Duodenal mucosa (tissue), 2 donors: ENCODE data around the gene SH2D2A.

Source experiments
- H3K27ac ChIP-seq: one replicate; pipeline ENCODE4 v1.7.0; 2013; ENCODE audit warnings: low read depth, low read length
- H3K27me3 ChIP-seq, 2 donors: one replicate each; pipeline ENCODE4 v1.7.0; 2013; ENCODE audit warnings: low read length in 2 of 2, control low read depth in 1 of 2; ENCODE audit not compliant: insufficient read depth in 2 of 2, control insufficient read depth in 1 of 2
- H3K36me3 ChIP-seq, 2 donors: one replicate each; pipeline ENCODE4 v1.7.0; 2013; ENCODE audit warnings: low read length in 2 of 2, control low read depth in 1 of 2; ENCODE audit not compliant: insufficient read depth in 2 of 2, control insufficient read depth in 1 of 2
- H3K4me1 ChIP-seq, 2 donors: one replicate each; pipeline ENCODE4 v1.7.0; 2013; ENCODE audit warnings: low read length in 2 of 2, control low read depth in 1 of 2; ENCODE audit not compliant: insufficient read depth in 2 of 2, control insufficient read depth in 1 of 2
- H3K4me3 ChIP-seq, 2 donors: one replicate each; pipeline ENCODE4 v1.7.0; 2013; ENCODE audit warnings: low read length in 2 of 2, low read depth in 1 of 2
- H3K9ac ChIP-seq, 2 donors: one replicate each; pipeline ENCODE4 v1.7.0; 2013; ENCODE audit warnings: low read length in 2 of 2, low read depth in 1 of 2
- H3K9me3 ChIP-seq, 2 donors: one replicate each; pipeline ENCODE4 v1.7.0; 2013; ENCODE audit warnings: low read length in 2 of 2, control low read depth in 1 of 2; ENCODE audit not compliant: control insufficient read depth in 1 of 2

Gene SH2D2A

DNA sequence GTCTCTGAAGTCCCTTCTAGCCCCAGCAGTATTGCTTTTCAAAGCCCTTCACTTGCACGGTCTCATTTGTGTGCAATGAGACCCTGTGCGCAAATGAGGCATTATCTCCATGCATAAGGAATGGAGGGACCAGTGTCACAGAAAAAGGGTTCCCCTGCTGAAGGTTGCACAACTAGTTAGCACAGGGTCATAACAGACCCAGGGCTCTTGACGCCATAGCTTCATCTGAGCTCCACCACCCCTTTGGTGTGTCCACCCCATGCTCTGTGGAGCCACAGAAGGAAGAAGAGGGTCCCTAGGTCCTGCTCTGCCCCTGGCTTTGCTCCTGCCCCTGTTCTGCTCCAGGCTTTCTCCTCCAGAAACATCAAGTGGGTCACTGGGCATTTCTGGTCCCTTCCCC is 12.6 kb downstream of the SH2D2A start:
- no peak overlapping the region for H3K27ac ChIP-seq
- no peak overlapping the region for H3K4me3 ChIP-seq
- peaks cover 10 to 17% of the 10 kb centered on the region in 2 donors for H3K4me1 ChIP-seq
- H3K9ac ChIP-seq: no peak overlapping the region
- H3K36me3 ChIP-seq: peaks cover 27 to 34% of the 10 kb centered on the region in 2 donors
- no peaks in the 10 kb centered on the region for H3K27me3 ChIP-seq
- H3K9me3 ChIP-seq: no peaks in the 10 kb centered on the region

DNA sequence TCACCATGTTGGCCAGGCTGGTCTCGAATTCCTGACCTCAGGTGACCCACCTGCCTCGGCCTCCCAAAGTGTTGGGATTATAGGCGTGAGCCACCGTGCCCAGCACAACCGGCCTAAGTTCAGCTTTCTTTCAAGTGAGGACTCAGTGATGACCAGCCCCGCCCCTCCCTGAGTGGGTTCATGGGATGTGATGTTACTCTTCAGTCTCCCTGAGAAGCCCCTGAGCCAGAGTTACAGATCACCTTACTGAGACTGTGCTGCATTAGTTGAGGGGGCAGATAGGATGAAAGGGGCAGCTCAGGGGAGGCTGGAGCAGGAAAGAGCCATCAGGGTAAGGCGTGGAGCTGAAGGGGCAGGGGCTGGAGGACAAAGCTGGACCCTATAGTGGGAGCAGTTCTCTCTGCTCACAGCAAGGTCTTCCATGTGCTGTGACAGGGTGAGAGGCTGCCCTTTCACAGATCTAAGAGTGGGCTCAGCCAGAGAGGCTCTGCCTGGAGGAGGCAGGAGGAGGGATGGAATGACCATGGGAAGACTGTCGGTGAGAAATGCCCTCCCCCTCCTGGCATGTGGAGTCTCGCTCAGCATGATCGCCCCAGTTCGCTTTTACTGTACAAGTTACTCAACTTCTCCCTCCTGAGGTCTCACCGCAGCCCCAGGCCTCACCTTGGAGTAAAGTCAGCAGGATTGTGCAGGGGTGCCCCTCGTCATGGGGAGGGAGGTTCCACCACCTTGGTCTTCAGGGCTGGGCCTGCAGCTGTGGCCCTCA is 13.4 kb downstream of the SH2D2A start:
- Histone ChIP-seq H3K4me1 (peaks cover 10 to 17% of the 10 kb centered on the region in 2 donors), H3K9ac (no peak overlapping the region), H3K9me3 (no peaks in the 10 kb centered on the region)

DNA sequence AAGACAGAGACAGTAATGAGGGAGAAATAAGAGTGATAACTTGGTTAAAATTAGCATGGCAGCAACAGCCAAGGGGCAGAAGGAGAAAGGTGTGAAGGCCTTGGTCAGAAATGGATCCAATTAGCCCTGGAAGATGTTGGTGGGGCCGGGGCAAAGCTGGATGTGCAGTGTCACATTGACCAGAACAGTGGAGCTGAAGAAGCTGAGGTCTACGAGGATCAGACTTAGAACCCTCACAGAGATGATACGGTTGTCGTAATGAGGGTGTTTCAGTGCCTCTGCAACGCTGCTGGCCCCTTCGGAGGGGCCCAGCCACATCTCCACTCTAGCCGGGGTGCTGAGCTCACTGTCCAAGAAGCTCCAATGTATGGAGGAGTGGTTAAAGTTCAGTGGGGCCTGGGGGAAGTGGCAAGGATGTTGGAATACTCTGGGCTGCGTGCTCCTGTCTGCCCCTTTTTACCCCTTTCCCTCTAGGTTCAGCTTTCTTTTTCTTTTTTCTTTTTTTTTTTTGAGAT is 14.2 kb downstream of the SH2D2A start:
- Histone ChIP-seq H3K9ac (no peak overlapping the region), H3K27me3 (no peaks in the 10 kb centered on the region), H3K4me1 (peaks cover 10 to 17% of the 10 kb centered on the region in 2 donors), H3K27ac (no peak overlapping the region), H3K36me3 (peaks cover 34 to 47% of the 10 kb centered on the region in 2 donors), H3K9me3 (no peaks in the 10 kb centered on the region), H3K4me3 (no peak overlapping the region)

More for the DNA sequence above, 13.4 kb downstream of the SH2D2A start:
- Histone ChIP-seq H3K27me3 (no peaks in the 10 kb centered on the region), H3K36me3 (peaks cover 27 to 40% of the 10 kb centered on the region in 2 donors), H3K4me3 (no peak overlapping the region), H3K27ac (no peak overlapping the region)

DNA sequence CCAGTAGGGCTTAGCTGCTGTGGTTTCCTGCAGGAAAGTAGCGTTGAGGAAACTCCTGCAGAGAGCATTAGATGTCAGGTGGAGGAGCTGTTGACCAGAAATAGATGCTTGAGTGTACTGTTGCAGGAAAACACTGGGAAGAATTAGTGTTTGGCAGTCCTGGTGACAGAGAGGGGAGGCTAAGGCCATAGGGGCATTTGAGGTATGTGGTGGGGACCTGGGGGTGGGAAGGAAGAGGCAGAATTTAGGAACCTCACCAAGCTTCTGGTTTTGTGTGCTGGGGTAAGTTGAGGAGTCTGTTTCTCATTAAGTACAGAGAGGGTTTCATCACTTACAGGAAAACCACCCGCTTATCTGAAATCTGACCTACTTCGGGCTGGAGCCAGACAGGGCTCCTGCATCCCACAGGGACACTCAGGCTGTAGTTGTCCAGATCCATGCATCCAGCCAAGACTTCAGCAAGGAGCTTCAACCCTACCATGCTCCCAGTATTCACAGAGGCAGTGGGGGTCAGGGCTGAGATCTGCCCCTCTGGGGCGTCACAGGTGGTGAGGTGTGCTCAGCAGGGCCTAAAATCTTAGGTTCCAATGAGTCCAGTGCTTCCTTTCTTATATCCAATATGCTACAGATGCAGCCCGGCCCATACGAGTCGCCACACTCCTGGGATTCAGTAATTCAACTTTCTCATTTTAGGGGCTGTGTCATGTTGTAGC is 15.1 kb downstream of the SH2D2A start:
- Histone ChIP-seq H3K4me1 (peaks cover 6 to 17% of the 10 kb centered on the region in 2 donors), H3K4me3 (no peak overlapping the region), H3K9me3 (no peaks in the 10 kb centered on the region), H3K36me3 (peaks cover 41 to 54% of the 10 kb centered on the region in 2 donors), H3K9ac (no peak overlapping the region), H3K27me3 (no peaks in the 10 kb centered on the region), H3K27ac (no peak overlapping the region)

DNA sequence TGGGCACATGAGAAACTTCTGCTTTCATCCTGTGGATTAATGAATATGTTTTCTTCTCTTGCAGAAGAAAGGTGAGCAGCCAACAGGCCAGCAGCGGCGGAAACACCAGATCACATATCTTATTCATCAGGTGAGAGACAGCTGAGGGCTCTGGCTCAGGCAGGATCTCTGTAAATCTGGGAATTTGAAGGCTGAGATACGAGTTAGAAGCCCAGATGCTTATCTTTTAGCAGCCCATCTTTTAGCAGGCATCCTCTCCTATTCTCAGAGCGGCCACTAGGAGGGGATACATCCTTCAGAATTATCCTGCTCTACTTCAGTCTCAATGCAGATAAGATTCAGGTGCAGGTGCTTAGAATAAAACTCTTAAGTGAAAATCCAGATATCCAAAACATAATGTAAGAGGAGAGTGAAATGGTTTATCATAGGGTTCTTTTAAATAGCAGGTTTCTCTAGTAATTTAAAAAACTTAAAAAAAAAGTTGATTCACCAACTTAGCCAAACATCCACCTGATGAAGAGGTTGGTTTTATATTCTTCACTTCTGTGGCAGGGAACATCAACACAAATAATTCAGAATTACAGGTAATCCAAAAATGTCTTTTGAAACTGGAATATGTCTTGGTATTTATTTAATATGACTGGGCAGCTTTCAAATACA is 19.3 kb downstream of the SH2D2A start:
- Histone ChIP-seq H3K9me3 (no peaks in the 10 kb centered on the region), H3K27ac (no peak overlapping the region), H3K4me3 (no peak overlapping the region), H3K36me3 (peaks cover 71 to 84% of the 10 kb centered on the region in 2 donors), H3K9ac (no peak overlapping the region), H3K27me3 (no peaks in the 10 kb centered on the region), H3K4me1 (peaks cover 0 to 5% of the 10 kb centered on the region in 2 donors)

DNA sequence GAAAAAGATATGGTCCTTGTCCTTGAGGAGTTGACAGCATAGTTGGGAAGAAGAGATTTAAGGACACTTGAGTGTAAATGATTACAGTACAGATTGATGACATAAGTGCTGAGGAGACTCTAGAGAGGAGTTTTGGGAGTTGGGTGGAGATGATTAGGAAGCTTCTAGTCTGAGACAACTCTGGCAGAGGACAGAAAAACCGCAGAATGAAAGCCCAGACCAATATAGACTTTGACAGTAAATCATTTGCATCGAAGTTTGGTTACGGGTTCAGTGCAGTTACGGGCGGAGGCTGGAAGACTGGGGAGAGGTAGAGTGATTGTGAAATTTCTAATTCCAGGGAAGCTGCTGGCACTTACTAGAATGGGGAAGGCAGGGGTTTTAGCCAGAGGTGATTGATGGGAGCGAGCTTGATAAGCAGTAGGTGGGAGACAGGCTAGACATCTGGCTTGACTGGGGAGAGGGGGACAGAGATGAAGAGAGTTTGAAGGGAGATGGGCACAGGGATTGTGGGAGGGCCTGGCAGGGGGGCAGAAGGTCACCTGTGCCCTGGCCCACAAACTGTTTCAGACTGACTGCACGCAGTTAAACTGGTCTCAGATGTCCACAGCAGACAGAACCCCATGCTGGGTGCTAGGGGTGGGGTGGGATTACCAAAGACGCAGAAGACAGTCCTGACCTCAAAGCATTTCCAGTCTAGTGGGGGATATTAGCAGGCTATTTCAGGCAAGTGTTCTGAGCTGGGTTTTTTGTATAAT is 20.1 kb downstream of the SH2D2A start:
- Histone ChIP-seq H3K36me3 (peaks cover 63 to 86% of the 10 kb centered on the region in 2 donors), H3K9ac (no peak overlapping the region), H3K27ac (no peak overlapping the region), H3K27me3 (no peaks in the 10 kb centered on the region), H3K9me3 (no peaks in the 10 kb centered on the region), H3K4me3 (no peak overlapping the region), H3K4me1 (peaks cover 0 to 5% of the 10 kb centered on the region in 2 donors)

DNA sequence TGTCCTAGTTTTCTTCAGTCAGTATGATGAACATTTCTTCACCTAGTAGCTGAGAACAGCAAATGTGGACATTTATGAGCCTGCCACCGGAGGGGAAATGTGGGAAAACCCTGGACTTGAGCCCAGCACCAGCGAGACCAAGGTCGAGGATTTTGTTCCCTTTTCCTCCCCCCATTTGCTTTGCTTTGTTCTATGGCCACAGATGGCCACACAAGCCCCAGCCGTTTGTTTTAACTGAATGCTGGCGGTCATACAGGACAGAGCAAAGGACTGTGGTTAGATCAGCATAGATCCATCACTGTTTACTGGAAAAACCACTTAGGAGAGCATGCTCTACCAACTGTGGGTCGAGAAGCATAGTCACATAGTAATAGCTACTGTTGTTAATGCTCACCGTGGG is 20.9 kb downstream of the SH2D2A start:
- H3K4me1 ChIP-seq: peaks cover 0 to 5% of the 10 kb centered on the region in 2 donors
- H3K27me3 ChIP-seq: no peaks in the 10 kb centered on the region
- no peak overlapping the region for H3K27ac ChIP-seq
- H3K36me3 ChIP-seq: peaks cover 56 to 86% of the 10 kb centered on the region in 2 donors
- no peak overlapping the region for H3K4me3 ChIP-seq
- H3K9ac ChIP-seq: no peak overlapping the region
- H3K9me3 ChIP-seq: no peaks in the 10 kb centered on the region

DNA sequence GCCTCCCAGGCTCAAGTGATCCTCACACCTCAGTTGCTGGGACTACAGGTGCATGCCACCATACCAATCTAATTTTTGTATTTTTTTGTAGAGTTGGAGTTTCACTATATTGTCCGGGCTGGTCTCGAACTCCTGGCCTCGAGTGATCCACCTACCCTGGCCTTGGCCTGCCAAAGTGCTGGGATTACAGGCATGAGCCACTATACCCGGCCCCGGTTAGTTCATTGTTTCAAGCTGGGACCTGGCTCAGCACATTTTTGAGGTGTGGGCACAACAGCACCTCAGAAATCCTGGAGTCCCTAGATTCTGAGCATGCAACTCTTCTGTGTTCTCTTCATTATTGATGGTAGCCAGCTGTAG is 21.3 kb downstream of the SH2D2A start:
- Histone ChIP-seq H3K4me1 (peaks cover 0 to 5% of the 10 kb centered on the region in 2 donors), H3K27me3 (no peaks in the 10 kb centered on the region), H3K9ac (no peak overlapping the region), H3K36me3 (peaks cover 52 to 82% of the 10 kb centered on the region in 2 donors), H3K9me3 (no peaks in the 10 kb centered on the region), H3K27ac (no peak overlapping the region), H3K4me3 (no peak overlapping the region)

DNA sequence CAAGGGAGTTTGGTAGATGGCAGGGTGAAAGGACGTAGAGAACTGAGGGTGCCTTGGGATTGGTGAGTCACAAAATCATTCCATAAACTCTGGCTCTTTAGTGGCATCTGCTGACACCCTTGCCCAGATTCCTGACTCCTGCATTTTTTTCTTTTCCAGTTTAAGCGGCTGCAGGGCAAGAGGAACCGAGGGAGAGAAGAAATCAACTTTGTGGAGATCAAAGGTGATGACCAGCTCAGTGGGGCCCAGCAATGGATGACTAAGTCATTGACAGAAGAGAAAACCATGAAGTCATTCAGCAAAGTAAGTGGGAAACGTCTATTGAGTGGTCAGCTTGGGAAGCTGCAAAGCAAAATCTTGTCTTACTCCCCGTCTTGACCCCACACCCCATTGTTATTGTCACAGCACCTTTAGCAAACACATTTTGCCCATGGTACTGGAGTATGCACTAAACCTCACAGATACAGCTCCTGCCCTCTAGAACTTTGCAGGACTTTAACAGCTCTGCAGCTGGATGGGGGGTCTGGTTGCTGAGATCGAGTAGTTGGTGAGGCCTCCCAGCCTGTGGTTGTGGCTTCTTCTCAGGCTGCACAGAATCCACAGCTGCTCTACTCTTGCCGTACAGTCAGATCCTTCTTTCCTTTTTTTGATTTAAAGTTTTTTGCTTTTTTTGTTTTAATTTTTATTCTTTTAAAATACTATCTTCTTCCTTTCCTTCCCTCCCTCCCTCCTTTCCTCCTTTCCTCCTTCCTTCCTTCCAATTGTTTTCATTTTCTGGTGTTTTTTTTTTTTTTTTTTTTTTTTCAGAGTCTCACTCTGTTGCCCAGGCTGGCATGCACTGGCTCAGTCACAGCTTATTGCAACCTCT is 21.9 kb downstream of the SH2D2A start:
- H3K9ac ChIP-seq: no peak overlapping the region
- no peak overlapping the region for H3K27ac ChIP-seq
- H3K4me3 ChIP-seq: no peak overlapping the region
- H3K27me3 ChIP-seq: no peaks in the 10 kb centered on the region
- no peaks in the 10 kb centered on the region for H3K9me3 ChIP-seq
- peaks cover 48 to 78% of the 10 kb centered on the region in 2 donors for H3K36me3 ChIP-seq
- H3K4me1 ChIP-seq: peaks cover 0 to 5% of the 10 kb centered on the region in 2 donors
